HG03520 (cell line): ENCODE data around the gene ACOD1.
"Not testable (repeated sequence)": the region's sequence is repeated elsewhere in the genome, so short reads cannot be mapped to it uniquely, and the experiment has no call there.

Experiments used
- ATAC-seq: cut with Tn5 transposase; IDR thresholded peaks from one replicate; pipeline ENCODE4 v1.9.1; 2021; ENCODE audit warnings: mild to moderate bottlenecking, moderate library complexity; ENCODE audit not compliant: unreplicated experiment

Gene ACOD1

GRCh38 chr13:76950101-76950500 lies 1.8 kb downstream of the ACOD1 start:
- ATAC-seq: no peak

GRCh38 chr13:76953968-76954367 lies 5.7 kb downstream of the ACOD1 start:
- no peak for ATAC-seq

GRCh38 chr13:76954538-76954937 lies 6.2 kb downstream of the ACOD1 start:
- no peak for ATAC-seq

- ATAC-seq: no peak
Measured at GRCh38 chr13:76955193-76955592, 6.9 kb downstream of the ACOD1 start.

- no peak for ATAC-seq
Measured at GRCh38 chr13:76955661-76956060, 7.3 kb downstream of the ACOD1 start.

GRCh38 chr13:76958841-76959432 lies 10.6 kb downstream of the ACOD1 start:
- no peak for ATAC-seq

GRCh38 chr13:76959734-76960133 lies 11.4 kb downstream of the ACOD1 start:
- ATAC-seq: not testable (repeated sequence)

- ATAC-seq: no peak
Measured at GRCh38 chr13:76965759-76966421, 17.6 kb downstream of the ACOD1 start.

GRCh38 chr13:76967031-76967430 lies 18.7 kb downstream of the ACOD1 start:
- no peak for ATAC-seq

GRCh38 chr13:76968041-76968440 lies 19.7 kb downstream of the ACOD1 start:
- ATAC-seq: no peak

- no peak for ATAC-seq
Measured at GRCh38 chr13:76969488-76970365, 21.4 kb downstream of the ACOD1 start.

GRCh38 chr13:76971215-76971614 lies 22.9 kb downstream of the ACOD1 start:
- ATAC-seq: no peak

- ATAC-seq: no peak
Measured at GRCh38 chr13:76971851-76972829, 23.8 kb downstream of the ACOD1 start.

GRCh38 chr13:76973920-76974617 lies 25.8 kb downstream of the ACOD1 start:
- ATAC-seq: no peak

- ATAC-seq: no peak
Measured at GRCh38 chr13:76974618-76974975, 26.3 kb downstream of the ACOD1 start.

GRCh38 chr13:76975863-76976262 lies 27.6 kb downstream of the ACOD1 start:
- no peak for ATAC-seq

- ATAC-seq: no peak
Measured at GRCh38 chr13:76976490-76976889, 28.2 kb downstream of the ACOD1 start.

GRCh38 chr13:76976929-76977328 lies 28.6 kb downstream of the ACOD1 start:
- no peak for ATAC-seq

GRCh38 chr13:76980075-76980718 lies 31.9 kb downstream of the ACOD1 start:
- peak; percentile 99 for ATAC-seq

- no peak for ATAC-seq
Measured at GRCh38 chr13:76982061-76982460, 33.8 kb downstream of the ACOD1 start.
